Esophagus squamous epithelium (tissue), 5 donors: ENCODE results near the gene DBNDD1. TPM values are rescaled to one million over a fixed set of nuclear protein-coding genes. Genes with fewer than 3 reads are reported as not detected.

Source experiments
- DNase-seq: peaks from one replicate; lab custom pipeline; 2025; lab: John Stamatoyannopoulos, UW
- H3K27ac ChIP-seq, 4 donors: fragments of 200-600 bp; sonication (generic); one replicate each; pipeline ENCODE4 v1.5.1; 2016 to 2019; ENCODE audit warnings: mild to moderate bottlenecking in 1 of 4
- H3K27me3 ChIP-seq, 4 donors: fragments of 200-600 bp; sonication (generic); 1 replicate in 3 of 4; 2 replicates in 1 of 4; pipeline versions ENCODE4 v1.5.1 to v1.6.0; 2017 to 2021; ENCODE audit warnings: antibody characterized with exemption in 1 of 4
- H3K36me3 ChIP-seq, 3 donors: fragments of 200-600 bp; sonication (generic); one replicate each; pipeline ENCODE4 v1.5.1; 2016 to 2019
- H3K4me1 ChIP-seq, 3 donors: fragments of 200-600 bp; sonication (generic); one replicate each; pipeline ENCODE4 v1.5.1; 2017 to 2019
- H3K4me3 ChIP-seq, 4 donors: fragments of 200-600 bp; sonication (generic); 1 replicate in 3 of 4; 2 replicates in 1 of 4; pipeline ENCODE4 v1.5.1; 2016 to 2019; ENCODE audit warnings: mild to moderate bottlenecking in 2 of 4, moderate library complexity in 1 of 4
- H3K9me3 ChIP-seq, 3 donors: fragments of 200-600 bp; sonication (generic); one replicate each; pipeline ENCODE4 v1.5.1; 2016 to 2019
- CTCF ChIP-seq, 6 experiments: fragments of 450-650 bp in 4 of 6; fragments of 200-600 bp in 2 of 6; sonication (generic) in 2 of 6; IDR thresholded peaks; one replicate each; pipeline ENCODE4 v1.5.1; 2016 to 2019; ENCODE audit warnings: antibody characterized with exemption in 6 of 6, mild to moderate bottlenecking in 4 of 6, moderate library complexity in 4 of 6
- POLR2A ChIP-seq, 4 donors: fragments of 450-650 bp; IDR thresholded peaks; one replicate each; pipeline ENCODE4 v1.6.1; 2017; ENCODE audit warnings: antibody characterized with exemption in 4 of 4, mild to moderate bottlenecking in 4 of 4, moderate library complexity in 3 of 4
- WGBS, 2 donors: methylation state at CpG; one replicate each; pipeline ENCODE4 v1.1.5; 2018; 5-methylcytosine and 5-hydroxymethylcytosine counted together
- intact Hi-C: fragments of 100-400 bp; cut with DNase I; formaldehyde crosslinking; loops from one replicate; pipeline ENCODE4 v1.15.0; 2022
- total RNA-seq, 4 donors: library from RNA; depleted of rRNA; stranded (reverse); fragments of >200 nt; gene quantifications; one replicate each; pipeline ENCODE4 v1.1.0, GENCODE V29; 2016
- donor health status: DM: yes; HTN: yes; CAD: no.

DBNDD1 gene
- total RNA-seq, 4 donors from 2014 or later: 5.8 to 29.2 (median 12.7) TPM

GRCh38 chr16:89987169-89987568 lies 32.1 kb downstream of the DBNDD1 start:
- Histone ChIP-seq H3K27ac (no peak overlapping the region), H3K36me3 (peaks cover 13 to 93% (median 57%) of the 10 kb centered on the region in 3 donors), H3K27me3 (no peaks in the 10 kb centered on the region), H3K4me3 (no peak overlapping the region), H3K4me1 (peaks cover 0 to 4% (median 0%) of the 10 kb centered on the region in 3 donors), H3K9me3 (no peaks in the 10 kb centered on the region)
- DNase-seq: no peak
- 87 to 100% methylated on average over 5 to 6 of the region's 7 CpGs for WGBS, 2 donors
- TF ChIP-seq CTCF (IDR thresholded peaks at IDR 0.05): no peak
- no peak for TF ChIP-seq POLR2A (IDR thresholded peaks at IDR 0.05)
- intact Hi-C loops: no loop called here

- intact Hi-C loops: no loop called here
- WGBS, 2 donors: 91 to 92% methylated on average over 13 of the region's 13 CpGs
- H3K36me3 ChIP-seq: peaks cover 18 to 93% (median 59%) of the 10 kb centered on the region in 3 donors
- no peak overlapping the region for H3K27ac ChIP-seq
- no peak for TF ChIP-seq POLR2A (IDR thresholded peaks at IDR 0.05)
- TF ChIP-seq CTCF (IDR thresholded peaks at IDR 0.05): no peak
- no peaks in the 10 kb centered on the region for H3K9me3 ChIP-seq
- no peak for DNase-seq
- H3K4me3 ChIP-seq: no peak overlapping the region
- no peaks in the 10 kb centered on the region for H3K27me3 ChIP-seq
- peaks cover 0 to 4% (median 0%) of the 10 kb centered on the region in 3 donors for H3K4me1 ChIP-seq
Observed at GRCh38 chr16:89986600-89986999, 32.7 kb downstream of the DBNDD1 start.

GRCh38 chr16:89985219-89985618 lies 34.0 kb downstream of the DBNDD1 start:
- Histone ChIP-seq H3K27me3 (no peaks in the 10 kb centered on the region), H3K4me1 (peaks cover 0 to 4% (median 0%) of the 10 kb centered on the region in 3 donors), H3K36me3 (peaks cover 12 to 93% (median 71%) of the 10 kb centered on the region in 3 donors), H3K9me3 (no peaks in the 10 kb centered on the region), H3K4me3 (no peak overlapping the region), H3K27ac (no peak overlapping the region)
- TF ChIP-seq POLR2A (IDR thresholded peaks at IDR 0.05): no peak
- TF ChIP-seq CTCF (IDR thresholded peaks at IDR 0.05): no peak
- intact Hi-C loops: no loop called here
- no peak for DNase-seq
- WGBS, 2 donors: 91 to 96% methylated on average over 10 of the region's 10 CpGs

GRCh38 chr16:89984216-89984615 lies 35.0 kb downstream of the DBNDD1 start:
- 83 to 98% methylated on average over 3 to 6 of the region's 7 CpGs for WGBS, 2 donors
- Histone ChIP-seq H3K27me3 (no peaks in the 10 kb centered on the region), H3K4me1 (peaks cover 0 to 3% (median 0%) of the 10 kb centered on the region in 3 donors), H3K27ac (no peak overlapping the region), H3K9me3 (no peaks in the 10 kb centered on the region), H3K36me3 (peaks cover 16 to 95% (median 76%) of the 10 kb centered on the region in 3 donors), H3K4me3 (no peak overlapping the region)
- intact Hi-C loops: no loop called here
- TF ChIP-seq POLR2A (IDR thresholded peaks at IDR 0.05): no peak
- no peak for TF ChIP-seq CTCF (IDR thresholded peaks at IDR 0.05)
- DNase-seq: no peak

- Histone ChIP-seq H3K27me3 (no peaks in the 10 kb centered on the region), H3K4me1 (no peaks in the 10 kb centered on the region), H3K9me3 (no peaks in the 10 kb centered on the region), H3K4me3 (no peak overlapping the region), H3K27ac (no peak overlapping the region), H3K36me3 (peaks cover 16 to 95% (median 70%) of the 10 kb centered on the region in 3 donors)
- 81 to 86% methylated on average over 14 to 15 of the region's 15 CpGs for WGBS, 2 donors
- intact Hi-C loops: no loop called here
- TF ChIP-seq POLR2A (IDR thresholded peaks at IDR 0.05): no peak
- TF ChIP-seq CTCF (IDR thresholded peaks at IDR 0.05): no peak
- DNase-seq: no peak
Observed at GRCh38 chr16:89983536-89983935, 35.7 kb downstream of the DBNDD1 start.
